Chondrocyte (in vitro differentiated cells): ENCODE data around the gene IFITM2. TPM values are rescaled to one million over a fixed set of nuclear protein-coding genes. Genes with fewer than 3 reads are reported as not detected.
"Not testable (repeated sequence)": the region's sequence is repeated elsewhere in the genome, so short reads cannot be mapped to it uniquely, and the experiment has no call there.

Source experiments
- DNase-seq: peaks from one replicate; pipeline ENCODE4 v3.0.0; 2021; ENCODE audit warnings: mixed read lengths, low spot score
- H3K27ac Mint-ChIP-seq: one replicate; pipeline ENCODE4 v1.8.0; 2021; ENCODE audit warnings: mild to moderate bottlenecking, moderate library complexity, mixed read lengths; ENCODE audit not compliant: unreplicated experiment
- H3K27me3 Mint-ChIP-seq: 2 replicates; pipeline ENCODE4 v1.8.0; 2021; ENCODE audit warnings: low read depth, mixed read lengths
- H3K36me3 Mint-ChIP-seq: 2 replicates; pipeline ENCODE4 v1.8.0; 2021; ENCODE audit warnings: low read depth, mixed read lengths
- H3K4me1 Mint-ChIP-seq: 2 replicates; pipeline ENCODE4 v1.8.0; 2021; ENCODE audit warnings: low read depth, mild to moderate bottlenecking, mixed read lengths
- H3K4me3 Mint-ChIP-seq: one replicate; pipeline ENCODE4 v1.8.0; 2021; ENCODE audit warnings: mild to moderate bottlenecking, moderate library complexity, mixed read lengths; ENCODE audit not compliant: unreplicated experiment
- H3K9me3 Mint-ChIP-seq: 2 replicates; pipeline ENCODE4 v1.8.0; 2021; ENCODE audit warnings: low read depth, mixed read lengths
- CTCF ChIP-seq: fragments of 200-600 bp; sonication (generic); IDR thresholded peaks from 2 replicates; pipeline ENCODE4 v1.5.0; 2021; ENCODE audit warnings: antibody characterized with exemption, mild to moderate bottlenecking, moderate library complexity
- total RNA-seq: library from RNA; stranded (reverse); gene quantifications from 3 replicates; pipeline ENCODE4 v1.2.1, GENCODE V29; 2021

IFITM2 gene
- total RNA-seq, 1 donor from 2014 or later, result 109 TPM

DNA sequence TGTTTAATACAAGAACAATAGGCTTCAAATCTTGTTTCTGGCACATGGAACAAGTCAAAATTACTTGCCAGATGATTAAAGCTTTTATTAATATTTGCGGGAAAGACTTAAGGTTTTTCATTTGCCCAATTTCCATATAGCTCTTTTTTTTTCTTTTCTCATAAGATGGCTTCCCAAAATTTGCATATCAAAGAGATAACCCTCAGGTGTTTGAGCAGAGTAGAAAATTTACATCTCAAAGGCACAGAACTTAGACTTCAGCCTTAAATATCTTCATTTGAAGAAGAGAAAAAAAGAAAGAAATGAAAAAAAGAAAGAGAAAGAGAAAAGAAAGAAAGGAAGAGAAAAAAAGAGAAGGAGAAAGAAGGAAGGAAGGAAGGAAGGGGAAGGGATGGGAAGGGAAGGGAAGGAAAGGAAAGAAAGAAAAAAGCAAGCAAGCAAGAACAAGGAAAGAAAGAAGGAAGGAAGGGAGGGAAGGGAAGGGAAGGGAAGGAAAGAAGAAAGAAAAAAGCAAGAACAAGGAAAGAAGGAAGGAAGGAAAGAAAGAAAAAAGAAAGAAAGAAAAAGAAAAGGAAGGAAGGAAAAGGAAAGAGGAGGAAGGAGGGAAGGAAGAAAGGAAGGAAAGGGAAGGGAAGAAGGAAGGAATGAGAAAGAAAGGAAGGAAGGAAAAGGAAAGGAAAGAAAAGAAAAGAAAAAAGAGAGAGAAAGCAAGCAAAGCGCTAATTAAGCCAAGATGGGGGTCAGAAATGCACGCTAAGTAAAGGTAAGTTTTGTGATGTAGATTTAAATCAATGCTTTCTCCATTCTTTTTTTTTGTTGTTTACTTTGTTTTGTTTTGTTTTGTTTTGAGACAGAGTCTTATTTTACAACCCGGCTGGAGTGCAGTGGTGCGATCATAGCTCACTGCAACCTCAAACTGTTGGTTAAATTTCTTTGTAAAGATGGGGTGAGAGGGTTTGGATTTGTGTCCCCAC, 33.2 kb downstream of the IFITM2 start:
- no peaks in the 10 kb centered on the region for H3K27me3 Mint-ChIP-seq

DNA sequence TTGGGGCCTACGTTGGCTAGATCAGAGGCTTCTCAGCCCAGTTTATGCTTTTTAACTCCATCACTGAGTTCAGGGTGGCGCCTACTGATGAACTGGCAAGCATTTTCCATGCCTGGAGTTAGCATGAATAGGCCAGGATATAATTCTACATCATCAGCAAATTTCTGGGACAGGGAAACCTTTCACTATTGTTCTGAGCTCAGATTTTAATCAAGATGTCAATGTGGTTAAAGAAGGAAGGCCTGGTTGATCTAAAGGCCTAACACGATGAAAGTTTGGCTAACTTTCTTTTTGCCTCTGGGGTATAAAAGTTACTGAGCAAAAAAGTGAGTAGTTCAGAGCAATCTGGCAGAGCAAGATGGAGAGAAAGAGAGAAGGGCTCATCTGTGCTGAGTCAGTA, 34.7 kb downstream of the IFITM2 start:
- H3K9me3 Mint-ChIP-seq, result no peaks in the 10 kb centered on the region
- H3K27ac Mint-ChIP-seq, result no peak overlapping the region
- no peak for DNase-seq

More for the DNA sequence above, 33.2 kb downstream of the IFITM2 start:
- H3K27ac Mint-ChIP-seq, result no peak overlapping the region
- H3K9me3 Mint-ChIP-seq, result no peaks in the 10 kb centered on the region
- DNase-seq, result no peak
- peaks cover 12% of the 10 kb centered on the region for H3K4me1 Mint-ChIP-seq
- no peak for TF ChIP-seq CTCF
- no peak overlapping the region for H3K4me3 Mint-ChIP-seq
- no peaks in the 10 kb centered on the region for H3K36me3 Mint-ChIP-seq

DNA sequence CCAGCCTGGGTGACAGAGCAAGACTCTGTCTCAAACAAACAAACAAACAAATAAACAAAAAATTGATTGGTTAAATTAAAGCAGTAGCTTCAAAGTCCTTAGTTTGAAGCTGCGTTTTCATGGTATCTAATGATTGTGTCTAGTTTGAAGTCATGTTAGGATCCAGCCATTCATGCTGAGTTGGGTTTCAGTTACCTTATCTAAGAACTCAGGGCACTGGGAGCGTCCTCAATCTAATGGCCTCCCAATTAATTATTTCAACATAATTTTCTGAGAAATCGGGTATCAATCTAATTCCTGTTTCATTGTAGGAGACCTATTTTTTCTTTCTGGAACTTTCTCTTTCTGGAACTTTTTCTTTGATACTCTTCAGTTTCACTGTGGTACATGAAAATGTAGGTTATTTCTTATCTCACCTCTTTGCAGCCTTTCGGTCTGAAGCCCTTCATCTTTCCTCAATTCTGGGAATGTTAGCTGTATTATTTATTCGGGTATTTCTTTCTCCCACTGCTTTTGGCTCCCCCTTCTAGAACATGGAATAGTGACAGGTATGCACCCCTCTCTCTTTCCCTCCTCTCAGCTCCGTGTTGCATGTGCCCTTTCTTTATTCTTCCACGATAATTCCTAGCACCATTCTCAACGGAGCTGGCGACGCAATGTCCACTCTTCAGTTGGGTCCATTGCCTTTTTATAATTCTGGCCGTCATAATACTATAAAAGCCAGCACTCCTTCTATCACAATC, 37.4 kb downstream of the IFITM2 start:
- H3K9me3 Mint-ChIP-seq, result no peaks in the 10 kb centered on the region
- H3K27me3 Mint-ChIP-seq, result no peaks in the 10 kb centered on the region
- H3K4me3 Mint-ChIP-seq, result no peak overlapping the region
- H3K27ac Mint-ChIP-seq, result no peak overlapping the region
- DNase-seq, result no peak
- TF ChIP-seq CTCF, result no peak
- no peaks in the 10 kb centered on the region for H3K4me1 Mint-ChIP-seq
- no peaks in the 10 kb centered on the region for H3K36me3 Mint-ChIP-seq

More for the DNA sequence above, 34.7 kb downstream of the IFITM2 start:
- Mint-ChIP-seq H3K4me3 (no peak overlapping the region), H3K27me3 (no peaks in the 10 kb centered on the region), H3K4me1 (no peaks in the 10 kb centered on the region), H3K36me3 (no peaks in the 10 kb centered on the region)
- TF ChIP-seq CTCF, result no peak

DNA sequence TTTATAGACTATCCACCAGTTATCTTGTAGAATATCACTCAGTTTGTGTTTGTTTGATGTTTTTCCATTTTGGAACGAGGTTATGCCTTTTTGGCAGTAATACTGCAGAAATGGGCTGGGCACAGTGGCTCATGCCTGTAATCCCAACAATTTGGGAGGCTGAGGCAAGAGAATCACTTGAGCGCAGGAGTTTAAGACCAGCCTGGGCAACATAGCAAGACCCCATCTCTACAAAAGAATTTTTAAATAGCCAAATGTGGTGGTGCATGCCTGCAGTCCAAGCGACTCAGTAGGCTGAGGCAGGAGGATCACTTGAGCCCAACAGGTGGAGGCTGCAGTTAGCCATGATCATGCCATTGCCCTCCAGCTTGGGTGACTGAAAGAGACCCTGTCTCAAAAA, 38.9 kb downstream of the IFITM2 start:
- H3K36me3 Mint-ChIP-seq, result no peaks in the 10 kb centered on the region
- no peaks in the 10 kb centered on the region for H3K9me3 Mint-ChIP-seq
- H3K27me3 Mint-ChIP-seq, result no peaks in the 10 kb centered on the region
- peak; percentile 11 for DNase-seq
- no peak overlapping the region for H3K4me3 Mint-ChIP-seq
- H3K27ac Mint-ChIP-seq, result no peak overlapping the region
- peaks cover 5% of the 10 kb centered on the region for H3K4me1 Mint-ChIP-seq
- TF ChIP-seq CTCF, result no peak

DNA sequence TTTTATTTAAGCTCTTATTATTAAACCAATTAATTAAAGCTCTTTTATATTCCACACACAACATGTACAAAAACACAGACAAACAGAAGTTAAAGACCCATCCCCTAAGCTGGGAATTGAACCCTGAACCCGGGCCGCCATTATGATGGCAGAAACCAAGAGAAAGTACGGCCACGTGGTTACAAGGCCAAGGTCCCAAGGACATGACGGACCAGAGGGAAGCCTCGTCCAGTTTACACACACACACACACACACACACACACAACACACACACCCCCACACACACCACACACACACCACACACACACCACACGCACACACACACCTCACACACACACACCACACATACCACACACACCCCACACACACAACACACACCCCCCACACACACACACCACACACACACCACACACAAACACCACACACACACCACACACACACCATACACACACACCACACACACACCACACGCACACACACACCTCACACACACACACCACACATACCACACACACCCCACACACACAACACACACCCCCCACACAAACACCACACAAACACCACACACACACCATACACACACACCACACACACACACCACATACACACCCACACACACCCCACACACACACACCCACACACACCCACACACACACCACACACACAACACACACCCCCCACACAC, 41.8 kb downstream of the IFITM2 start:
- H3K27ac Mint-ChIP-seq, H3K9me3 Mint-ChIP-seq, H3K27me3 Mint-ChIP-seq, H3K4me3 Mint-ChIP-seq, H3K36me3 Mint-ChIP-seq, DNase-seq: not testable (repeated sequence)
- H3K4me1 Mint-ChIP-seq, result peaks cover 22% of the 10 kb centered on the region

DNA sequence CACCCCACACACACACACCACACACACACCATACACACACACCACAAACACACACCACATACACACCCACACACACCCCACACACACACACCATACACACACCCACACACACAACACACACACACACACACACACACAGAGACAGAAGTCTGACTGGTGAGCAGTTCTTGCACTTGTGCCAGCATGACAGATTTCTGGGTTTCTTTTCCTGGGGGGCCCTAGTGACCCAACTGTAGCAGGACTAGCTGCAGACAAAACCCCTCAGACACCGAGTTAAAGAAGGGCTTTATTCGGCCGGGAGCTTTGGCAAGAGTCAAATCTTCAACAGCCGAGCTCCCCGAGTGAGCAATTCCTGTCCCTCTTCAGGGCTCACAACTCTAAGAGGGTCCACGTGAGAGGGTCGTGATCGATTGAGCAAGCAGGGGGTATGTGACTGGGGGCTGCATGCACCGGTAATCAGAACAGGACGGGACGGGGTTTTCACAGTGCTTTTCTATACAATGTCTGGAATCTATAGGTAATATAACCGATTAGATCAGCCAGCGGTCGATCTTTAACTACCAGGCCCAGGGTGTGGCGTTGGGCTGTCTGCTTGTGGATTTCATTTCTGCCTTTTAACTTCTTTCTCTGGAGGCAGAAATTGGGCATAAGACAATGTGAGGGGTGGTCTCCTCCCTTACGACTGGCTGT, 42.6 kb downstream of the IFITM2 start:
- H3K27me3 Mint-ChIP-seq, H3K4me3 Mint-ChIP-seq, DNase-seq, H3K9me3 Mint-ChIP-seq, H3K27ac Mint-ChIP-seq, H3K36me3 Mint-ChIP-seq: not testable (repeated sequence)
- H3K4me1 Mint-ChIP-seq, result peaks cover 29% of the 10 kb centered on the region
